ENCODE results near the gene PUS1.

PUS1 gene

GRCh38 chr12:131919366-131920156, 9.5 kb upstream of the PUS1 start:
- Histone ChIP-seq H3K27me3 (replicated peaks; ENCODE audit: control insufficient read depth, insufficient read depth, low read length) (no peaks in the 10 kb centered on the region), H3K36me3 (ENCODE audit: control insufficient read depth, insufficient read depth, low read length, severe bottlenecking) (peaks cover 35% of the 10 kb centered on the region)
- no peak for DNase-seq (ENCODE audit: low read depth)

GRCh38 chr12:131920157-131920508, 8.9 kb upstream of the PUS1 start:
- no peak for DNase-seq (ENCODE audit: low read depth)
- Histone ChIP-seq H3K4me1 (ENCODE audit: control insufficient read depth, insufficient read depth, low read length) (peaks cover 7% of the 10 kb centered on the region), H3K9me3 (ENCODE audit: control insufficient read depth, low read length) (no peaks in the 10 kb centered on the region), H3K9ac (ENCODE audit: low read length) (no peak overlapping the region), H3K4me3 (ENCODE audit: low read length) (no peak overlapping the region), H3K27me3 (replicated peaks; ENCODE audit: control insufficient read depth, insufficient read depth, low read length) (no peaks in the 10 kb centered on the region), H3K36me3 (ENCODE audit: control insufficient read depth, insufficient read depth, low read length, severe bottlenecking) (peaks cover 30% of the 10 kb centered on the region)

More at GRCh38 chr12:131919366-131920156, 9.5 kb upstream of the PUS1 start:
- Histone ChIP-seq H3K4me1 (ENCODE audit: control insufficient read depth, insufficient read depth, low read length) (peaks cover 6% of the 10 kb centered on the region), H3K9me3 (ENCODE audit: control insufficient read depth, low read length) (no peaks in the 10 kb centered on the region), H3K9ac (ENCODE audit: low read length) (no peak overlapping the region), H3K4me3 (ENCODE audit: low read length) (no peak overlapping the region)

- H3K9me3 ChIP-seq (ENCODE audit: control insufficient read depth, low read length): no peaks in the 10 kb centered on the region
- H3K36me3 ChIP-seq (ENCODE audit: control insufficient read depth, insufficient read depth, low read length, severe bottlenecking): peaks cover 19% of the 10 kb centered on the region
- H3K4me3 ChIP-seq (ENCODE audit: low read length): no peak overlapping the region
- H3K4me1 ChIP-seq (ENCODE audit: control insufficient read depth, insufficient read depth, low read length): peaks cover 7% of the 10 kb centered on the region
- no peak for DNase-seq (ENCODE audit: low read depth)
- no peak overlapping the region for H3K9ac ChIP-seq (ENCODE audit: low read length)
- no peaks in the 10 kb centered on the region for H3K27me3 ChIP-seq (replicated peaks; ENCODE audit: control insufficient read depth, insufficient read depth, low read length)
Measured at GRCh38 chr12:131920902-131921840, 7.9 kb upstream of the PUS1 start.

GRCh38 chr12:131921866-131922769, 7.0 kb upstream of the PUS1 start:
- no peaks in the 10 kb centered on the region for H3K9me3 ChIP-seq (ENCODE audit: control insufficient read depth, low read length)
- H3K4me1 ChIP-seq (ENCODE audit: control insufficient read depth, insufficient read depth, low read length): peaks cover 7% of the 10 kb centered on the region
- H3K27me3 ChIP-seq (replicated peaks; ENCODE audit: control insufficient read depth, insufficient read depth, low read length): no peaks in the 10 kb centered on the region
- peaks cover 16% of the 10 kb centered on the region for H3K36me3 ChIP-seq (ENCODE audit: control insufficient read depth, insufficient read depth, low read length, severe bottlenecking)
- no peak for DNase-seq (ENCODE audit: low read depth)
- no peak overlapping the region for H3K4me3 ChIP-seq (ENCODE audit: low read length)
- no peak overlapping the region for H3K9ac ChIP-seq (ENCODE audit: low read length)

- no peak for DNase-seq (ENCODE audit: low read depth)
- Histone ChIP-seq H3K36me3 (ENCODE audit: control insufficient read depth, insufficient read depth, low read length, severe bottlenecking) (peaks cover 16% of the 10 kb centered on the region), H3K4me1 (ENCODE audit: control insufficient read depth, insufficient read depth, low read length) (peaks cover 7% of the 10 kb centered on the region), H3K27me3 (replicated peaks; ENCODE audit: control insufficient read depth, insufficient read depth, low read length) (no peaks in the 10 kb centered on the region), H3K9ac (ENCODE audit: low read length) (no peak overlapping the region), H3K4me3 (ENCODE audit: low read length) (no peak overlapping the region), H3K9me3 (ENCODE audit: control insufficient read depth, low read length) (no peaks in the 10 kb centered on the region)
Measured at GRCh38 chr12:131922772-131923171, 6.3 kb upstream of the PUS1 start.

- Histone ChIP-seq H3K9ac (ENCODE audit: low read length) (no peak overlapping the region), H3K9me3 (ENCODE audit: control insufficient read depth, low read length) (no peaks in the 10 kb centered on the region), H3K36me3 (ENCODE audit: control insufficient read depth, insufficient read depth, low read length, severe bottlenecking) (peaks cover 16% of the 10 kb centered on the region), H3K4me3 (ENCODE audit: low read length) (no peak overlapping the region), H3K27me3 (replicated peaks; ENCODE audit: control insufficient read depth, insufficient read depth, low read length) (no peaks in the 10 kb centered on the region), H3K4me1 (ENCODE audit: control insufficient read depth, insufficient read depth, low read length) (peaks cover 7% of the 10 kb centered on the region)
- no peak for DNase-seq (ENCODE audit: low read depth)
Measured at GRCh38 chr12:131923260-131923659, 5.8 kb upstream of the PUS1 start.

- no peak overlapping the region for H3K9ac ChIP-seq (ENCODE audit: low read length)
- H3K4me1 ChIP-seq (ENCODE audit: control insufficient read depth, insufficient read depth, low read length): peaks cover 17% of the 10 kb centered on the region
- no peaks in the 10 kb centered on the region for H3K9me3 ChIP-seq (ENCODE audit: control insufficient read depth, low read length)
- H3K27me3 ChIP-seq (replicated peaks; ENCODE audit: control insufficient read depth, insufficient read depth, low read length): no peaks in the 10 kb centered on the region
- DNase-seq (ENCODE audit: low read depth): no peak
- peaks cover 7% of the 10 kb centered on the region for H3K36me3 ChIP-seq (ENCODE audit: control insufficient read depth, insufficient read depth, low read length, severe bottlenecking)
- no peak overlapping the region for H3K4me3 ChIP-seq (ENCODE audit: low read length)
Measured at GRCh38 chr12:131927110-131928079, 1.7 kb upstream of the PUS1 start.

GRCh38 chr12:131928080-131928710, 881 bp upstream of the PUS1 start:
- DNase-seq (ENCODE audit: low read depth): no peak
- no peaks in the 10 kb centered on the region for H3K27me3 ChIP-seq (replicated peaks; ENCODE audit: control insufficient read depth, insufficient read depth, low read length)
- H3K36me3 ChIP-seq (ENCODE audit: control insufficient read depth, insufficient read depth, low read length, severe bottlenecking): peaks cover 15% of the 10 kb centered on the region
- no peaks in the 10 kb centered on the region for H3K9me3 ChIP-seq (ENCODE audit: control insufficient read depth, low read length)
- peaks cover 17% of the 10 kb centered on the region for H3K4me1 ChIP-seq (ENCODE audit: control insufficient read depth, insufficient read depth, low read length)
- H3K9ac ChIP-seq (ENCODE audit: low read length): peak overlapping the region; percentile 86
- peak overlapping the region; percentile 82 for H3K4me3 ChIP-seq (ENCODE audit: low read length)

- no peaks in the 10 kb centered on the region for H3K9me3 ChIP-seq (ENCODE audit: control insufficient read depth, low read length)
- no peaks in the 10 kb centered on the region for H3K27me3 ChIP-seq (replicated peaks; ENCODE audit: control insufficient read depth, insufficient read depth, low read length)
- H3K4me1 ChIP-seq (ENCODE audit: control insufficient read depth, insufficient read depth, low read length): peaks cover 11% of the 10 kb centered on the region
- H3K36me3 ChIP-seq (ENCODE audit: control insufficient read depth, insufficient read depth, low read length, severe bottlenecking): peaks cover 32% of the 10 kb centered on the region
- H3K9ac ChIP-seq (ENCODE audit: low read length): peak overlapping the region; percentile 91
- peak; percentile 49 for DNase-seq (ENCODE audit: low read depth)
- peak overlapping the region; percentile 90 for H3K4me3 ChIP-seq (ENCODE audit: low read length)
Measured at GRCh38 chr12:131929581-131930456, 743 bp downstream of the PUS1 start.
